WTC11 (cell line): ENCODE results near the gene ATP13A1. TPM values are rescaled to one million over a fixed set of nuclear protein-coding genes. Genes with fewer than 3 reads are reported as not detected.

ENCODE experiments used
- ATAC-seq: fragments of 200-7000 bp; cut with Tn5 transposase; 2 replicates; pipeline ENCODE4 v1.10.0; 2021; ENCODE audit warnings: mild to moderate bottlenecking, moderate library complexity
- CTCF ChIA-PET: fragments of 300-600 bp; sonication (Branson Sonifier 250); formaldehyde crosslinking; loops from one replicate; lab custom pipeline; 2021; ENCODE audit warnings: antibody characterized with exemption; lab: Charles Lee
- POLR2A ChIA-PET: fragments of 350-600 bp; sonication (Branson Sonifier 250); formaldehyde crosslinking; loops from one replicate; lab custom pipeline; 2021; ENCODE audit warnings: antibody characterized with exemption; lab: Charles Lee
- DNase-seq: peaks from one replicate; pipeline ENCODE4 v3.0.0; 2021; ENCODE audit warnings: low spot score
- H3K27ac Mint-ChIP-seq: 2 replicates; pipeline ENCODE4 v1.8.0; 2021; ENCODE audit warnings: mixed read lengths
- H3K27me3 Mint-ChIP-seq: 2 replicates; pipeline ENCODE4 v1.8.0; 2021; ENCODE audit warnings: low read depth, mild to moderate bottlenecking, moderate library complexity, mixed read lengths
- H3K36me3 Mint-ChIP-seq: 2 replicates; pipeline ENCODE4 v1.8.0; 2021; ENCODE audit warnings: mixed read lengths
- H3K4me1 Mint-ChIP-seq: 2 replicates; pipeline ENCODE4 v1.8.0; 2022; ENCODE audit warnings: mixed read lengths
- H3K4me3 Mint-ChIP-seq: 2 replicates; pipeline ENCODE4 v1.8.0; 2021; ENCODE audit warnings: mild to moderate bottlenecking, moderate library complexity, mixed read lengths
- H3K9me3 Mint-ChIP-seq: 2 replicates; pipeline ENCODE4 v1.8.0; 2021; ENCODE audit warnings: mixed read lengths
- CREM ChIP-seq: sonication (generic); formaldehyde crosslinking; IDR thresholded peaks from 2 replicates; pipeline ENCODE4 v1.8.1; 2022; ENCODE audit warnings: mild to moderate bottlenecking, missing genetic modification reagents, moderate library complexity
- E2F5 ChIP-seq: sonication (generic); formaldehyde crosslinking; IDR thresholded peaks from 2 replicates; pipeline ENCODE4 v1.8.1; 2022; ENCODE audit warnings: mild to moderate bottlenecking, moderate library complexity, missing genetic modification reagents
- GABPB1 ChIP-seq: sonication (generic); formaldehyde crosslinking; IDR thresholded peaks from 2 replicates; pipeline ENCODE4 v1.8.1; 2023; ENCODE audit warnings: mild to moderate bottlenecking, missing genetic modification reagents
- GRHL2 ChIP-seq: fragments of 250-450 bp; sonication (Bioruptor Pico); IDR thresholded peaks from 2 replicates; pipeline ENCODE4 v1.8.0; 2022; ENCODE audit warnings: mild to moderate bottlenecking, moderate library complexity; ENCODE audit not compliant: insufficient replicate concordance, severe bottlenecking
- JAZF1 ChIP-seq: fragments of 250-450 bp; sonication (Bioruptor Pico); IDR thresholded peaks from 2 replicates; pipeline ENCODE4 v1.9.0; 2021; ENCODE audit warnings: moderate library complexity, mild to moderate bottlenecking, inconsistent platforms
- NFATC4 ChIP-seq: fragments of 250-450 bp; sonication (Bioruptor Pico); IDR thresholded peaks from 2 replicates; pipeline ENCODE4 v1.9.0; 2021; ENCODE audit warnings: mild to moderate bottlenecking
- NR1H2 ChIP-seq: sonication (generic); formaldehyde crosslinking; IDR thresholded peaks from 2 replicates; pipeline ENCODE4 v1.9.0; 2021; ENCODE audit warnings: mild to moderate bottlenecking, moderate library complexity, missing genetic modification reagents
- RORB ChIP-seq: fragments of 250-450 bp; sonication (Bioruptor Pico); IDR thresholded peaks from 2 replicates; pipeline ENCODE4 v1.9.0; 2021; ENCODE audit warnings: mild to moderate bottlenecking
- STAT6 ChIP-seq: sonication (generic); formaldehyde crosslinking; conservative IDR thresholded peaks from 2 replicates; pipeline ENCODE4 v1.8.1; 2023; ENCODE audit warnings: mild to moderate bottlenecking, low read depth, missing genetic modification reagents, moderate library complexity
- TEAD1 ChIP-seq: sonication (generic); formaldehyde crosslinking; IDR thresholded peaks from 2 replicates; pipeline ENCODE4 v1.8.0; 2022; ENCODE audit warnings: mild to moderate bottlenecking, missing genetic modification reagents
- TP53 ChIP-seq: sonication (generic); formaldehyde crosslinking; IDR thresholded peaks from 2 replicates; pipeline ENCODE4 v1.8.1; 2023; ENCODE audit warnings: mild to moderate bottlenecking, missing genetic modification reagents
- ZNF121 ChIP-seq: sonication (generic); formaldehyde crosslinking; IDR thresholded peaks from 2 replicates; pipeline ENCODE4 v1.8.0; 2023; ENCODE audit warnings: missing genetic modification reagents
- ZNF138 ChIP-seq: sonication (generic); formaldehyde crosslinking; conservative IDR thresholded peaks from 2 replicates; pipeline ENCODE4 v1.8.1; 2022; ENCODE audit warnings: mild to moderate bottlenecking, moderate library complexity, missing genetic modification reagents
- ZNF317 ChIP-seq: sonication (generic); formaldehyde crosslinking; IDR thresholded peaks from 2 replicates; pipeline ENCODE4 v1.8.1; 2023; ENCODE audit warnings: low read depth, mild to moderate bottlenecking, moderate library complexity, missing genetic modification reagents, borderline replicate concordance
- ZNF396 ChIP-seq: fragments of 250-450 bp; sonication (Bioruptor Pico); IDR thresholded peaks from 2 replicates; pipeline ENCODE4 v1.8.0; 2021; ENCODE audit warnings: mild to moderate bottlenecking, moderate library complexity, borderline replicate concordance
- ZNF671 ChIP-seq: fragments of 250-450 bp; sonication (Bioruptor Pico); IDR thresholded peaks from 2 replicates; pipeline ENCODE4 v1.8.0; 2021; ENCODE audit warnings: mild to moderate bottlenecking
- total RNA-seq: library from RNA; stranded (reverse); gene quantifications from 3 replicates; pipeline ENCODE4 v1.2.3, GENCODE V29; 2021
- TF ChIP-seq, protein P1 (sequence below): sonication (generic); formaldehyde crosslinking; IDR thresholded peaks from 2 replicates; pipeline ENCODE4 v1.8.0; 2022; ENCODE audit warnings: missing genetic modification reagents
- TF ChIP-seq, protein P2 (sequence below): sonication (generic); formaldehyde crosslinking; IDR thresholded peaks from 2 replicates; pipeline ENCODE4 v1.8.1; 2023; ENCODE audit warnings: mild to moderate bottlenecking, missing genetic modification reagents, moderate library complexity

Gene ATP13A1
- total RNA-seq, 1 experiment from 2014 or later = 82.6 TPM

DNA sequence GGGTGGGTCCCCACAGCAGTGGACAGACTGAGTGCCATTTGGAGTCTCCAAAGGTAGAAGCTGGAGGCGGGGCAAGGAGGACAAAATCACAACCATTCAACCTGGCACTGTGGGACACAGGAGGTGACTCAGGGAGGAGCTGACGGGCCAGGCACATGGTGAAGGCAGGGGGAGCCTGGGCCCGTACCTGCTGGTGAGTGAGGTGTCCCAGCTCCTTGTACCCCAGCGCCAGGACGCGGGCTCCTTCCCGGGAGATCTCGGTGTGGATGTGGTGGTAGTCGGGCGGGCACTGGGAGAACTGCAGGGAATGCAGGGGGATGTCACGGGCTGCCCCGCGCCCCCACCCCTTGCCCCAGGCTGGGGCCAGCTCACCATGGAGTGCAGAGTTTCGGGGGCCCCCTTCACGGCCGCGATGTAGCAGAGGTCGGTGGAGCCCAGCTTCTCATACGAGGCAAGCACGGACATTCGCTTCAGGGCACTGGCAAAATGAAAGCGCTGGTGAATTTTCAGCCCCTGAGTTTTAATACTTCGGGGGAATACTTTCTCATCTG lies 9.8 kb downstream of the ATP13A1 start:
- ChIA-PET POLR2A (interaction anchor here (1.6 kb wide), 1 partner anchor 25 kb away, joined by 3 read pairs; the partner anchor contains the start of gene LPAR2), CTCF (interaction anchor here (0.9 to 1.5 kb wide), 3 partner anchors 10 to 121 kb away, joined by 4 to 6 read pairs (median 5); partner anchors contain the start of gene GMIP)
- TF ChIP-seq STAT6 (CRISPR knock-in tag) = no peak
- TF ChIP-seq TEAD1 = no peak
- TF ChIP-seq CREM (CRISPR knock-in tag) = no peak
- no peak for TF ChIP-seq GRHL2 (CRISPR knock-in tag)
- no peak for TF ChIP-seq ZNF317
- TF ChIP-seq, protein P1, sequence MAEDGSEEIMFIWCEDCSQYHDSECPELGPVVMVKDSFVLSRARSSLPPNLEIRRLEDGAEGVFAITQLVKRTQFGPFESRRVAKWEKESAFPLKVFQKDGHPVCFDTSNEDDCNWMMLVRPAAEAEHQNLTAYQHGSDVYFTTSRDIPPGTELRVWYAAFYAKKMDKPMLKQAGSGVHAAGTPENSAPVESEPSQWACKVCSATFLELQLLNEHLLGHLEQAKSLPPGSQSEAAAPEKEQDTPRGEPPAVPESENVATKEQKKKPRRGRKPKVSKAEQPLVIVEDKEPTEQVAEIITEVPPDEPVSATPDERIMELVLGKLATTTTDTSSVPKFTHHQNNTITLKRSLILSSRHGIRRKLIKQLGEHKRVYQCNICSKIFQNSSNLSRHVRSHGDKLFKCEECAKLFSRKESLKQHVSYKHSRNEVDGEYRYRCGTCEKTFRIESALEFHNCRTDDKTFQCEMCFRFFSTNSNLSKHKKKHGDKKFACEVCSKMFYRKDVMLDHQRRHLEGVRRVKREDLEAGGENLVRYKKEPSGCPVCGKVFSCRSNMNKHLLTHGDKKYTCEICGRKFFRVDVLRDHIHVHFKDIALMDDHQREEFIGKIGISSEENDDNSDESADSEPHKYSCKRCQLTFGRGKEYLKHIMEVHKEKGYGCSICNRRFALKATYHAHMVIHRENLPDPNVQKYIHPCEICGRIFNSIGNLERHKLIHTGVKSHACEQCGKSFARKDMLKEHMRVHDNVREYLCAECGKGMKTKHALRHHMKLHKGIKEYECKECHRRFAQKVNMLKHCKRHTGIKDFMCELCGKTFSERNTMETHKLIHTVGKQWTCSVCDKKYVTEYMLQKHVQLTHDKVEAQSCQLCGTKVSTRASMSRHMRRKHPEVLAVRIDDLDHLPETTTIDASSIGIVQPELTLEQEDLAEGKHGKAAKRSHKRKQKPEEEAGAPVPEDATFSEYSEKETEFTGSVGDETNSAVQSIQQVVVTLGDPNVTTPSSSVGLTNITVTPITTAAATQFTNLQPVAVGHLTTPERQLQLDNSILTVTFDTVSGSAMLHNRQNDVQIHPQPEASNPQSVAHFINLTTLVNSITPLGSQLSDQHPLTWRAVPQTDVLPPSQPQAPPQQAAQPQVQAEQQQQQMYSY (CRISPR knock-in tag) = no peak
- TF ChIP-seq NFATC4 (CRISPR knock-in tag) = no peak
- no peak for TF ChIP-seq E2F5 (CRISPR knock-in tag)
- TF ChIP-seq ZNF671 = no peak
- TF ChIP-seq, protein P2, sequence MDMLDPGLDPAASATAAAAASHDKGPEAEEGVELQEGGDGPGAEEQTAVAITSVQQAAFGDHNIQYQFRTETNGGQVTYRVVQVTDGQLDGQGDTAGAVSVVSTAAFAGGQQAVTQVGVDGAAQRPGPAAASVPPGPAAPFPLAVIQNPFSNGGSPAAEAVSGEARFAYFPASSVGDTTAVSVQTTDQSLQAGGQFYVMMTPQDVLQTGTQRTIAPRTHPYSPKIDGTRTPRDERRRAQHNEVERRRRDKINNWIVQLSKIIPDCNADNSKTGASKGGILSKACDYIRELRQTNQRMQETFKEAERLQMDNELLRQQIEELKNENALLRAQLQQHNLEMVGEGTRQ = no peak
- no peak for TF ChIP-seq NR1H2 (CRISPR knock-in tag)
- no peak for TF ChIP-seq RORB (CRISPR knock-in tag)
- TF ChIP-seq JAZF1 (CRISPR knock-in tag) = no peak
- no peak for TF ChIP-seq TP53 (CRISPR knock-in tag)
- no peak for TF ChIP-seq ZNF121 (CRISPR knock-in tag)
- no peak for TF ChIP-seq ZNF138 (CRISPR knock-in tag)
- TF ChIP-seq GABPB1 (CRISPR knock-in tag) = no peak
- TF ChIP-seq ZNF396 (CRISPR knock-in tag) = no peak
- H3K27ac Mint-ChIP-seq = 0 out of 2 replicates have a peak overlapping the region, but pooled peaks have one; percentile 29
- ATAC-seq (no peak), DNase-seq (no peak)
- H3K9me3 Mint-ChIP-seq = no peaks in the 10 kb centered on the region
- H3K36me3 Mint-ChIP-seq = peaks cover 71% of the 10 kb centered on the region
- no peaks in the 10 kb centered on the region for H3K27me3 Mint-ChIP-seq
- H3K4me3 Mint-ChIP-seq = no peak overlapping the region
- H3K4me1 Mint-ChIP-seq = no peaks in the 10 kb centered on the region
